GM21526 (cell line): ENCODE measurements around the gene ZC3H8.

Experiments
- ATAC-seq: cut with Tn5 transposase; IDR thresholded peaks from one replicate; pipeline ENCODE4 v1.9.1; 2021; ENCODE audit warnings: moderate library complexity; ENCODE audit not compliant: unreplicated experiment, low FRiP score

ZC3H8 gene

DNA sequence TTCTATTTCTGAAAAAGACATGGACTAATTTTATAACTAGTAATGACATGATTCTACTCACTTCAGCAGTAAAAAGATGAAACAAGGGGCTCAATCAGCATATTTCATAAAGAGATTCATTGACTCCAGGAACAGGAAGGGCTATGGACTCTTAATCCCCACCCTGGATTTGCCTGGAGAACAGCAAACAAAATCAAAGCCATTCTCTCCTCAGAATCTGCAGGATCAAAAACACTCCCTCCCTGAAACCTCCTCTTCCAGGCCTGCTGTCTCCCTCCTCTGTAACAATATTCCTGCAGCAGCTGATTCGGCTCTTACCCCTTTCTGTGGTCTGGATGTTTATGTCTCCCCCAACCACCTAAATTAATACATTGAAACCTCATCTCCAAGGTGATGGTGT is 57.0 kb downstream of the ZC3H8 start:
- no peak for ATAC-seq

DNA sequence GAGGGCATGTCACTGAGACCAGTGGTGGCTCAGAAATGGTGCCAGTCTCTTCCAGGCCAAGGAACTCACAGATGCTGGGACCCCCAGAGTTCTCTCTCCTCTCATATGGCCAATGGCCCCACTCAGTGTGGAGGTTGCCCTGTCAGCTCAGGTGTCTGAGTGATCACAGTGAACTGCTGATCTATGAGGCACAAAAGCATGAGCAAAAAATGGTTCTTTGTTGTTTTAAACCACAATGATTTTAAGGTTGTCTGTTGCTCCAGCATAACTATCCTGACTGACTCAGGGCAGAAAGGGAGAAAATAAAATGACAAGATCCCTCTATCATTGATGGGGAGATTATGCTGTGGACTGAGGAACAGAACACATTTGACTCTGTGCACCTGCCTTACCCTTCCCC is 58.9 kb downstream of the ZC3H8 start:
- ATAC-seq: no peak

GRCh38 chr2:112195167-112195766 is 59.6 kb downstream of the ZC3H8 start:
- no peak for ATAC-seq

GRCh38 chr2:112194482-112194881 is 60.4 kb downstream of the ZC3H8 start:
- no peak for ATAC-seq

DNA sequence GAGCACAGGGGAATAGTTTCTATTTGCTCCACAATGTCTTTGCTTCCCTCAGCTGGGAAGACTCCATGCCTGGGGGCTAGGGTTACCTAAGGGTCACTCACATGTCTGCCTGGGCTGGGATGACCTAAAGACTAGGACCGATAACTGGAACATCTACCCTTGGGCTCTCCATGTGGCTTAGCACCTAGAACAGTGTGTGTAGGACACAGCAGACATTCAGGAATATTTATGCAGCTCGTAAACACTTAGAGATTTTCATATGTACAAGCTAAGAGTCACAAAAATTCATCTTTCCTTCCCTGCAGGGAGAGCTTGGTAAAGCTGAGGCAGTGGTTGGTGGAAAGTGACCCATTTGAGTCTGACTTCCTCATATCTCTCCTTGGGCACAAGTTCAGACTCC is 60.8 kb downstream of the ZC3H8 start:
- no peak for ATAC-seq

GRCh38 chr2:112189001-112189556 is 65.8 kb downstream of the ZC3H8 start:
- no peak for ATAC-seq

DNA sequence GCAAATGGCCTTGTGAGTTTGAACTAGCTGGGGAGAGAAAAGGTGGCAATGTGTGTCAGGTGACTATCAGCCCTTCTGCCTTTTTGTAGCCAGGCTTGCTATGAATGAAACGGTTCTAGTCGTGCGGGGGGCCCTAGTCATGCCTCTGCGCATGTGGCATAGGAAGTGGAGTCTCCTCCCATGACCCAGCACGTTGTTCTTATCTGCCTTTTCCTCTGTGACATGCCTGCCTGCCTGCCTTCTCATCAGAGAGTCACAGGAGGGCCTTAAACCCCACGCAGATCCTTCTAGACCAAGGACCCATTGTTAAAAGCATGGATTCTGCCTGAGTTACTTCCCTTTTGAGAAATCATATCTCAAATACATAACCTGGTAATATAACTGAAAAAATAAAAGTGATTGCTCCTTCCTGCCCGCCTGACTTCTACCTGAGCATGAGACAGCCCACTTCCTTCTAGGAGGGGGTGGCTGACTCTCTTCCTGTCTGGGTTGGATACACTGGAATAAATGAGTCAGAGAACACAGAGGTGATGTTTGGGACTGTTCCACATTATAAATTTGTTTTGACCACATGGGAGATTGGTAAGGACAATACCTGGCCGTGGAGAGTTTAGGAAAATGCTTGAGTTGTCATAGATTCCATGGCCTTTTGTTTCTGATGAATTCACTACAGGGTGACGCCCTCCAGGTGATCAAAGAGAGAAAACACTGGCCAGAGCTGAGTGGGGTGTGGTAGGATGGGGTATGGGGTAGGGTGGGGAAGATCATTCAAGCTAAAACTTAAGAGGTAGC is 66.8 kb downstream of the ZC3H8 start:
- no peak for ATAC-seq

DNA sequence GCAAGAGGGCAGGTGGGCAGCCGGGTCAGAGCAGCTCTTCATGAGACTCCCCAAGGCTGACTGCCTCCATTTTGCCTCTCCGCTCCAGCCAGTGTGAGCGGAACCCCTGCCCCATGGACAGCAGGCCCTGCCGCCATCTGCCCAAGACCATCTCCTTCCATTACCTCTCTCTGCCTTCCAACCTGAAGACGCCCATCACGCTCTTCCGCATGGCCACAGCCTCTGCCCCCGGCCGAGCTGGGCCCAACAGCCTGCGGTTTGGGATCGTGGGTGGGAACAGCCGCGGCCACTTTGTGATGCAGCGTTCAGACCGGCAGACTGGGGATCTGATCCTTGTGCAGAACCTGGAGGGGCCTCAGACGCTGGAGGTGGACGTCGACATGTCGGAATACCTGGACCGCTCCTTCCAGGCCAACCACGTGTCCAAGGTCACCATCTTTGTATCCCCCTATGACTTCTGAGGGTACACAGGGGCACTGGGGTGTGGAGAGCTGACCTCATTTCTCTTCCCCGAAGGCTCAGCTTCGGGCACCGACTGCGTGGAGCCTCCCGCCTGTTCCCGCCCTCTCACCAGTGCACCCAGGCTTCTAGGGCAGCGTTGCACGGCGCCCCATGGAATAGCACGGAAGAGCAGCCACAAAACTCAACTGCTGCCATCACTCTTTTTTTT is 67.7 kb downstream of the ZC3H8 start:
- ATAC-seq: no peak

DNA sequence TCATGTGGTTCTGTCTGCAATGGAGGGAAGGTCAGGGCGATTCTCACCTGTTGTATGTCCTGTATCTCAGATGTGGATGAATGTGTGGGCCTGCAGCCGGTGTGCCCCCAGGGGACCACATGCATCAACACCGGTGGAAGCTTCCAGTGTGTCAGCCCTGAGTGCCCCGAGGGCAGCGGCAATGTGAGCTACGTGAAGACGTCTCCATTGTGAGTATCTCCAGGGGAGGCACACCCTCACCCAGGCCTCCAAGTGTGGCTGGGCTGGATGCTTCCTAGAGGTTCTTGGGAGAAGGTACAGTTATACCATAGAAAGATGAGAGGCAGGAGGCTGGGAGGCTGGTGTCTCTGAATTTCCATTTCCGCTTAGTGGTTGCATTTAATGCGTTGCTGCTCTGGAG is 69.7 kb downstream of the ZC3H8 start:
- ATAC-seq: no peak

- ATAC-seq: no peak
Observed at GRCh38 chr2:112184121-112184520, 70.7 kb downstream of the ZC3H8 start.

- ATAC-seq: no peak
Observed at GRCh38 chr2:112183327-112184025, 71.4 kb downstream of the ZC3H8 start.

DNA sequence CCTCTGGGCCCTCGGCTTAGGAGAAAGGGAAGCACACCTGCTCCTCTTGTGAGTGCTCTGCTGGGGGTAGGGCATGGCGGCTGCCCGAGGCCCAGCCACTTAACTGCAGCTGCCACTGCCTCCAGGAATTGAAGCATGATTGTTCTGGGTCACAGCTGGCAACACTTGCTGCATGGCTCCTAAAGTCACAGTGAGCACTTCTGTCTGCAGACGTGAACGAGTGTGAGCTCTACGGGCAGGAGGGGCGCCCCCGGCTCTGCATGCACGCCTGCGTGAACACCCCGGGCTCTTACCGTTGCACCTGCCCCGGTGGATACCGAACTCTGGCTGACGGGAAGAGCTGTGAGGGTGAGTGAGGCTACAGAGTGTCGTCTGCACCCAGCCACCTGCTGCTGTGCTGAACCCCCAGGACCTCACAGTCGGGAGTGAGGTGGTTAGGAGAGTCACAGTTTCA is 72.2 kb downstream of the ZC3H8 start:
- ATAC-seq: no peak

DNA sequence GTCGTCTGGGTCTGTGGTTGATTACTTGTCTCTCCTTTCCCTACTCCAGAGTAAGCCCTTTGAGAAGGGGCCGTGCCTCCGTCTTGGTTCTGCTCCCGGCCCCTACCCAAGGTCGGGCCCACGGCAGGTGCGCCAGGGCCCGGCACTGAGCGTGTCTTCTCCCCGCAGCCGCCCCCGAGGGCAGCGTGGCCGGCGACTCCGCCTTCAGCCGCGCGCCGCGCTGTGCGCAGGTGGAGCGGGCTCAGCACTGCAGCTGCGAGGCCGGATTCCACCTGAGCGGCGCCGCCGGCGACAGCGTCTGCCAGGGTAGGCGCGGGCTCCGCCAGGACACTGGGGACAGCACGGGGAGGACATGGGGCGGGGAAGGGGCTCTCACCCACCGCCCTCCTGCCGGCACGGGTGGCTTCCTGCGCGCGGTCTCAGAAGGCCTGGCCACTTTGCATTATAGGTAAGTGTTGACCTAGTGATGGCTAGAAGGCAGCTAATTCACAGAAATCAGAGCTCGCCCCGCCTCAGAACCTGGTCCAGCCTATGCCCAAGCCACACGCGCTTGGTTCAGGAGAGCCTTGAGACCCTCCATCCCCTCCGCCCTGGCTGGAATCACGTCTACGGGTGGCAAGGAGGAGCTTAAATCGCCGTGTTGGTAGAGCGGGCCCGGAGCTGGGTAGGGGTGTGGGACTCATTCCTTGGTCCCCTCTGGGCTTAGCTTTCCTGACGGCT is 73.1 kb downstream of the ZC3H8 start:
- no peak for ATAC-seq

GRCh38 chr2:112175958-112176573 is 78.8 kb downstream of the ZC3H8 start:
- ATAC-seq: no peak

GRCh38 chr2:112175333-112175732 is 79.5 kb downstream of the ZC3H8 start:
- ATAC-seq: no peak

DNA sequence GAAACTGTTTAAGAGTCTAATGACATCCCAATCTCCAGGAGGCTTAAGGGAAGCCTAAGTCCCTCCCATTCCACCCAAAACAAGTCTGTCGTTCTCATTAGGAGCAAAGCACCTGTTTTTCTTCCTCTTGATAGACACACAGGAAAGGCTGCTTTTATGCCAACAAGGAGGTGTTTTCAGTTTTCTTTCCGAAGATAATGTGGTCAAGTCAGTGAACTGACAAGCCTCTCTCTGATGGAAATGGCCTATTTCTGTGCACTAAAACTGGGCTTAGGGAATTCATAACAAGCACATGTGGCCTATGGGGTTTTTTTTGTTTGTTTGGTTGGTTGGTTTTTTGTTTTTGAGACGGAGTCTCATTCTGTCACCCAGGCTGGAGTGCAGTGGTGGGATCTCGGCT is 80.5 kb downstream of the ZC3H8 start:
- no peak for ATAC-seq

GRCh38 chr2:112173646-112174319 is 81.1 kb downstream of the ZC3H8 start:
- no peak for ATAC-seq

DNA sequence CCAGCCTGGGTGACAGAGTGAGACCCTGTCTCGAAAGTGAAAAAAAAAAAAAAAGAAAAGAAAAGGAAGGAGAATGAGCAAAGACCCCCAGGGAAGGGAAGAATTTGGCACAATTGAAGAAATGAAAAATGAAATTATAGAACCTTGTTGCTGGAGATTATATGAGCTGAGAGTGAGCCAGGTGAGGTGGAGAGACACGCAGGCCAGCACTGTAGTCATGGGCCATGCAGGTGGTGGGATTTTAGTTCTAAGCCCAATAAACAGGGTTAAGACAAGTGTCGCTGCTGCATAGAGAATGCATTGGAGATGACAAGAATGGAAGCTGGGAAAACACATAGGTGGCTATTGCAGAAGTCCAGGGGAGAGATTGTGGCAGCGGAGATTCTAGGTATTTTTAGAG is 84.3 kb downstream of the ZC3H8 start:
- ATAC-seq: no peak

GRCh38 chr2:112168422-112169124 is 86.3 kb downstream of the ZC3H8 start:
- no peak for ATAC-seq
